DND-41 (cell line): ENCODE data around the gene FBXO28.

Experiments used
- CTCF ChIP-seq: IDR thresholded peaks from 2 replicates; pipeline ENCODE4 v1.5.1; 2012; ENCODE audit warnings: borderline replicate concordance, low read length, moderate library complexity, mild to moderate bottlenecking; ENCODE audit not compliant: poor library complexity, severe bottlenecking; ENCODE audit errors: extremely low read depth
- EZH2 ChIP-seq: IDR thresholded peaks from 3 replicates; pipeline ENCODE4 v1.6.1; 2012; ENCODE audit warnings: borderline replicate concordance, low read depth, mild to moderate bottlenecking, moderate library complexity, low read length, inconsistent platforms; ENCODE audit not compliant: severe bottlenecking

- no peak for TF ChIP-seq CTCF
- no peak for TF ChIP-seq EZH2
Observed at GRCh38 chr1:224132901-224133300, 19.0 kb downstream of the FBXO28 start.
